PC-3 (cell line): ENCODE measurements around the gene NT5DC1. TPM values are rescaled to one million over a fixed set of nuclear protein-coding genes. Genes with fewer than 3 reads are reported as not detected.
"Not testable (repeated sequence)": the region's sequence is repeated elsewhere in the genome, so short reads cannot be mapped to it uniquely, and the experiment has no call there.

Experiments used
- ATAC-seq: fragments of 200-7000 bp; cut with Tn5 transposase; 2 replicates; pipeline ENCODE4 v1.9.1; 2020; ENCODE audit warnings: mild to moderate bottlenecking, moderate library complexity
- BruUV-seq: library from RNA; stranded (reverse); fragments of 400-500 nt; replicated peaks from 2 replicates; lab custom pipeline; 2021; lab: Mats Ljungman, UMichigan
- CTCF ChIA-PET: fragments of 300-600 bp; sonication (Branson Sonifier 250); formaldehyde crosslinking; loops from one replicate; lab custom pipeline; 2022; ENCODE audit warnings: antibody characterized with exemption; lab: Charles Lee
- POLR2A ChIA-PET: fragments of 300-600 bp; sonication (Branson Sonifier 250); formaldehyde crosslinking; loops from one replicate; lab custom pipeline; 2022; ENCODE audit warnings: antibody characterized with exemption; ENCODE audit not compliant: unreplicated experiment; lab: Charles Lee
- DNase-seq: peaks from one replicate; pipeline ENCODE4 v3.0.0-alpha.2; 2015
- H2AFZ ChIP-seq: fragments of 300-600 bp; sonication (generic); 2 replicates; pipeline ENCODE4 v1.6.0; 2016; ENCODE audit warnings: antibody characterized with exemption, low read length
- H3F3A ChIP-seq: fragments of 300-600 bp; sonication (generic); one replicate; pipeline ENCODE4 v1.6.0; 2017; ENCODE audit warnings: antibody characterized with exemption, low read length, control low read depth, mild to moderate bottlenecking; ENCODE audit not compliant: unreplicated experiment
- H3K27ac ChIP-seq: fragments of 300-600 bp; sonication (generic); 2 replicates; pipeline ENCODE4 v1.5.1; 2016; ENCODE audit warnings: mild to moderate bottlenecking, low read length
- H3K27me3 ChIP-seq: fragments of 300-600 bp; sonication (generic); 2 replicates; pipeline ENCODE4 v1.6.1; 2016; ENCODE audit warnings: low read length, mixed read lengths
- H3K36me3 ChIP-seq: fragments of 300-600 bp; sonication (generic); 2 replicates; pipeline ENCODE4 v1.6.1; 2016; ENCODE audit warnings: low read depth, mixed run types, low read length, mixed read lengths
- H3K4me1 ChIP-seq: fragments of 300-600 bp; sonication (generic); 2 replicates; pipeline ENCODE4 v1.5.1; 2016; ENCODE audit warnings: low read length; ENCODE audit not compliant: insufficient read depth
- H3K4me2 ChIP-seq: fragments of 300-600 bp; sonication (generic); 2 replicates; pipeline ENCODE4 v1.6.0; 2016; ENCODE audit warnings: low read length
- H3K4me3 ChIP-seq: fragments of 300-600 bp; sonication (generic); 2 replicates; pipeline ENCODE4 v1.5.1; 2016; ENCODE audit warnings: mild to moderate bottlenecking, low read length, mixed read lengths
- H3K79me2 ChIP-seq: fragments of 300-600 bp; sonication (generic); 2 replicates; pipeline ENCODE4 v1.6.1; 2017; ENCODE audit warnings: low read length, mixed read lengths
- H3K9ac ChIP-seq: fragments of 300-600 bp; sonication (generic); 2 replicates; pipeline ENCODE4 v1.6.0; 2016; ENCODE audit warnings: mild to moderate bottlenecking, low read length
- H3K9me2 ChIP-seq: fragments of 300-600 bp; sonication (generic); replicated peaks from 2 replicates; pipeline ENCODE4 v1.6.1; 2016; ENCODE audit warnings: mixed run types, low read length, mixed read lengths
- H3K9me3 ChIP-seq: fragments of 300-600 bp; sonication (generic); 2 replicates; pipeline ENCODE4 v1.6.1; 2016; ENCODE audit warnings: low read length, mixed read lengths
- H4K20me1 ChIP-seq: fragments of 300-600 bp; sonication (generic); 2 replicates; pipeline ENCODE4 v1.6.1; 2016; ENCODE audit warnings: low read length, mixed read lengths
- EZH2 ChIP-seq: fragments of 300-600 bp; sonication (generic); IDR thresholded peaks from one replicate; pipeline ENCODE4 v1.6.1; 2017; ENCODE audit warnings: antibody characterized with exemption, mild to moderate bottlenecking, low read length; ENCODE audit not compliant: unreplicated experiment
- EZH2phosphoT487 ChIP-seq: fragments of 300-600 bp; sonication (generic); IDR thresholded peaks from 2 replicates; pipeline ENCODE4 v1.6.1; 2018; ENCODE audit warnings: mild to moderate bottlenecking, antibody characterized with exemption, low read length, borderline replicate concordance
- intact Hi-C: fragments of 100-400 bp; cut with micrococcal nuclease; formaldehyde crosslinking; loops from 2 replicates; pipeline ENCODE4 v1.9.0; 2023
- total RNA-seq: library from RNA; depleted of rRNA; stranded (reverse); fragments of >200 nt; gene quantifications from 2 replicates; pipeline ENCODE4 v1.2.3, GENCODE V29; 2014
- TF ChIP-seq, protein P1 (sequence below): fragments of 300-600 bp; sonication (generic); conservative IDR thresholded peaks from 2 replicates; pipeline ENCODE4 v1.5.1; 2017; ENCODE audit warnings: antibody characterized with exemption, low read depth, mild to moderate bottlenecking, low read length

NT5DC1 gene
- total RNA-seq, 1 experiment from 2014 or later, result 11.3 TPM

DNA sequence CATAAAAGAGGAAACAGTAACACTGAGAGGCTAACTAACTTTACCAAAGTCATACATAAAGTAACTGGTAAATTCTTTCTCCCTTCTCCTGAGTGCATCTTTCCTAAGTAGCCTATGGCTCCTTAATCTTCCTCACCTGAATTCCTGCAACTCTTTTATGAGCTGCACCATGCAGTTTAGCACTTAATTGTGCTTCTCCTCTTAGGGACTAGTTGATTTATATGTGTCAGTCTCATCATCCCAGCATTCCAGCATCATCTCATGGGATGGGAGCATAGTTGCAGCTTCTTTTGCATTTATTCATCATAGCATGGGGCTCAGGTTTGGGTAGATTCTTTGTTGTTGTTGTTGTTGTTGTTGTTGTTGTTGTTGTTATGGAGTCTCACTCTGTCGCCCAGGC lies 182.5 kb downstream of the NT5DC1 start:
- peaks cover 15% of the 10 kb centered on the region for H3K79me2 ChIP-seq
- no peak overlapping the region for H3K9ac ChIP-seq
- H2AFZ ChIP-seq, result no peak overlapping the region
- peaks cover 8% of the 10 kb centered on the region; the same call in 1 of the 2 replicates for H4K20me1 ChIP-seq
- no peak for ATAC-seq
- DNase-seq, result no peak
- H3K4me1 ChIP-seq, result peaks cover 9% of the 10 kb centered on the region; the same call in 1 of the 2 replicates
- H3K9me2 ChIP-seq, result no peaks in the 10 kb centered on the region
- TF ChIP-seq, protein P1, sequence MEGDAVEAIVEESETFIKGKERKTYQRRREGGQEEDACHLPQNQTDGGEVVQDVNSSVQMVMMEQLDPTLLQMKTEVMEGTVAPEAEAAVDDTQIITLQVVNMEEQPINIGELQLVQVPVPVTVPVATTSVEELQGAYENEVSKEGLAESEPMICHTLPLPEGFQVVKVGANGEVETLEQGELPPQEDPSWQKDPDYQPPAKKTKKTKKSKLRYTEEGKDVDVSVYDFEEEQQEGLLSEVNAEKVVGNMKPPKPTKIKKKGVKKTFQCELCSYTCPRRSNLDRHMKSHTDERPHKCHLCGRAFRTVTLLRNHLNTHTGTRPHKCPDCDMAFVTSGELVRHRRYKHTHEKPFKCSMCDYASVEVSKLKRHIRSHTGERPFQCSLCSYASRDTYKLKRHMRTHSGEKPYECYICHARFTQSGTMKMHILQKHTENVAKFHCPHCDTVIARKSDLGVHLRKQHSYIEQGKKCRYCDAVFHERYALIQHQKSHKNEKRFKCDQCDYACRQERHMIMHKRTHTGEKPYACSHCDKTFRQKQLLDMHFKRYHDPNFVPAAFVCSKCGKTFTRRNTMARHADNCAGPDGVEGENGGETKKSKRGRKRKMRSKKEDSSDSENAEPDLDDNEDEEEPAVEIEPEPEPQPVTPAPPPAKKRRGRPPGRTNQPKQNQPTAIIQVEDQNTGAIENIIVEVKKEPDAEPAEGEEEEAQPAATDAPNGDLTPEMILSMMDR, result no peak
- TF ChIP-seq EZH2 (no peak), EZH2phosphoT487 (no peak)
- no peaks in the 10 kb centered on the region for H3K36me3 ChIP-seq
- no peaks in the 10 kb centered on the region for H3K27me3 ChIP-seq
- H3K4me2 ChIP-seq, result no peak overlapping the region
- POLR2A ChIA-PET, result no interaction called here
- intact Hi-C loops, result no loop called here
- H3F3A ChIP-seq, result no peaks in the 10 kb centered on the region
- CTCF ChIA-PET, result no interaction called here
- no peak overlapping the region for H3K4me3 ChIP-seq
- BruUV-seq, result no TSS peak
- H3K27ac ChIP-seq, result no peak overlapping the region
- H3K9me3 ChIP-seq, result no peaks in the 10 kb centered on the region

DNA sequence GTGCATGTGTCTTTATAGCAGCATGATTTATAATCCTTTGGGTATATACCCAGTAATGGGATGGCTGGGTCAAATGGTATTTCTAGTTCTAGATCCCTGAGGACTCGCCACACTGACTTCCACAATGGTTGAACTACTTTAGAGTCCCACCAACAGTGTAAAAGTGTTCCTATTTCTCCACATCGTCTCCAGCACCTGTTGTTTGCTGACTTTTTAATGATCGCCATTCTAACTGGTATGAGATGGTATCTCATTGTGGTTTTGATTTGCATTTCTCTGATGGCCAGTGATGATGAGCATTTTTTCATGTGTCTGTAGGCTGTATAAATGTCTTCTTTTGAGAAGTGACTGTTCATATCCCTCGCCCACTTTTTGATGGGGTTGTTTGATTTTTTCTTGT lies 184.3 kb downstream of the NT5DC1 start:
- H3K36me3 ChIP-seq, H3K9me3 ChIP-seq, H3K4me1 ChIP-seq, BruUV-seq, H3K4me2 ChIP-seq, H3K4me3 ChIP-seq, H3K9ac ChIP-seq, H4K20me1 ChIP-seq, H3K9me2 ChIP-seq, CTCF ChIA-PET, H3F3A ChIP-seq, DNase-seq, H3K79me2 ChIP-seq, ATAC-seq, H3K27me3 ChIP-seq, H3K27ac ChIP-seq, H2AFZ ChIP-seq, POLR2A ChIA-PET: not testable (repeated sequence)
- intact Hi-C loops, result loop anchor here (5.0 kb wide), 1 partner anchor 162 kb away; no protein-coding TSS in a partner anchor

DNA sequence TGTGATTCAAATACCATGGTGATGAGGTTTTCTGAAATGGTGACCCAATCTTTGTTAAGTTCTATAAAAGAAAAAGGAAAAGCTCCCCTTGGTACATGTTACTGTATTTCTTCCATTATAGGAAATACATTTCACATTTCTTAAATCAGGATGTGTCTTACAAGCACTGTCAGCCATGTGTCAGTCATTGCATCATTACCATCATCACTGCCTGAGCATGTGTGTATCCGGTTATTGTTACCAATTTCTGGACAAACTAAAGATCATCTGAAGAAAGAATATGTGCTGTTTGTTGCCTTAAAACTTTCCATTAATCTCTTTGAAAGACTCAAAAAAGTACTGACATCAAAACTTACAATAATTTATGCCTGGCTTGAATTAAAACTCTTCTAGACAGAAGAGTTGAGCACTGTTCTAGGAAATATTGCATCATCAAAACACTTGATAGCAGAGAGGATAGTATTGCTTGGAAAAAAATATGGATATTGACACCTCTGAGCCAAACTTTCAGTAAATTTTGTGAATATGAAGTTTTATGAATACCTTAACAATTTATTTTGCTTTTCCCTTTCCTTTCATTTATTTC lies 186.2 kb downstream of the NT5DC1 start:
- no peak overlapping the region for H3K27ac ChIP-seq
- no peak overlapping the region for H3K4me3 ChIP-seq
- no peaks in the 10 kb centered on the region for H3K4me1 ChIP-seq
- no peak for ATAC-seq
- no peaks in the 10 kb centered on the region for H3K36me3 ChIP-seq
- H3K9ac ChIP-seq, result no peak overlapping the region
- no peaks in the 10 kb centered on the region for H3K9me2 ChIP-seq
- CTCF ChIA-PET, result interaction anchor here (0.6 to 1.3 kb wide), 3 partner anchors 160 to 246 kb away, joined by 3 to 5 read pairs (median 3); no protein-coding TSS in a partner anchor
- no TSS peak for BruUV-seq
- no peak overlapping the region for H2AFZ ChIP-seq
- H3F3A ChIP-seq, result no peaks in the 10 kb centered on the region
- no peak for TF ChIP-seq EZH2
- TF ChIP-seq, protein P1, result no peak
- TF ChIP-seq EZH2phosphoT487, result no peak
- no peak for DNase-seq
- POLR2A ChIA-PET, result interaction anchor here (0.6 kb wide), 1 partner anchor 191 kb away, joined by 3 read pairs; no protein-coding TSS in a partner anchor
- H3K27me3 ChIP-seq, result no peaks in the 10 kb centered on the region
- intact Hi-C loops, result loop anchor here (1.0 to 5.0 kb wide), 4 partner anchors 116 to 274 kb away; no protein-coding TSS in a partner anchor
- H3K79me2 ChIP-seq, result no peaks in the 10 kb centered on the region
- no peaks in the 10 kb centered on the region for H3K9me3 ChIP-seq
- no peaks in the 10 kb centered on the region for H4K20me1 ChIP-seq
- H3K4me2 ChIP-seq, result no peak overlapping the region
